22Rv1 (cell line): ENCODE measurements around the gene KLHL15.

Experiments used
- CTCF ChIP-seq: fragments of 450-650 bp; IDR thresholded peaks from 2 replicates; pipeline ENCODE4 v1.5.1; 2017; ENCODE audit warnings: mild to moderate bottlenecking
- ZFX ChIP-seq: fragments of 450-650 bp; IDR thresholded peaks from 2 replicates; pipeline ENCODE4 v1.6.1; 2017; ENCODE audit warnings: antibody characterized with exemption, borderline replicate concordance

DNA sequence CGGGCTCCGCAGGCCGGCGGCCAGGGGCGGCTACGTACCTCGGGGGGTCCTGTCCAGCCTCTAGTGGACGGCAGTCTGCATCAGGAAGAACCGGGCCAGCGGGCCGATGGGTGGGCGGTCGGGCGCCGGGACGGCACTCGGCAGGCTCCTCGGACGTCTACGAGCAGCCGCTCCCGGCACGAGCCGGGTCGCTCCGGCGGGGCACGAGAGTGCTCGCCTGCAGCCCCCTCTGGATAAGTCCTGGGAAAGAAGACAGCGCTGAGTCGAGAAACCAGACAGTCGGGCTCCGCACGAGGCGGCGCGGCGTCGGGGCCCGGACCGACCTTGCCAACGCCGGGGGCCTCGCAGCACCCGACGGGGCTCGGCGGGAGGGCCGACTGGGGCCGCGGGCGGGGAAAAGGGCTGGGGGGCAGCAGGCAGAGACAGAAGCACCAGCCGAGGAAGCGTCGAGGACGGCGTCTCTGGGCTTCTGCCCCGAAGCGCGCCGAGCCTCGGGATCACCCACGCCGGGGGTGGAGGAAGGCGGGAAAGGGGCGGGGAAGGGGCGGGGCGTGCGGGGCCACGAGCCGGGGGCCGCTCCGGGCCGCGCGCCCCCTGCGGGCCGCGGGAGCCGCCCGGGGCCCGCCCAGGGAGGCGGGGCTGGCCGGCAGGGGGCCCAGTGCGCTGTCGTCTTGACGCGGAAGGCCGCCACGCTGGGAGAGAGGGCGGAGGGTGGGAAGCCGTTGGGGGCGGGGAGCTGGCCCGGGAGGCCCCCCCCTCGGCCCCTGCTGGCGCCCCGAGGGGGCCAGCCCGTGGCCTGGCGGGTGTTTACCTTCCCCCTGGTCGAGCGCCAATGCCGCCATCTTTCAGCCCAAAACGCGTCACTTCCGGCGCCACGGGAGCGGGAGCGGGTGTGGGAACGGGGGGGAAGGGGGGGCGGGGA is 1.9 kb downstream of the KLHL15 start:
- peak; percentile 38 for TF ChIP-seq CTCF
- TF ChIP-seq ZFX, result no peak
